Panc1 (cell line): ENCODE results near the gene PTPRK.

Experiments used
- CTCF ChIP-seq: fragments of 450-650 bp; IDR thresholded peaks from 2 replicates; pipeline ENCODE4 v1.5.1; 2017; ENCODE audit warnings: mild to moderate bottlenecking
- POLR2AphosphoS5 ChIP-seq: IDR thresholded peaks from 2 replicates; pipeline ENCODE4 v1.6.1; 2012; ENCODE audit warnings: mild to moderate bottlenecking, low read depth, low read length, moderate library complexity
- REST ChIP-seq, 2 experiments: IDR thresholded peaks; 2 replicates each; pipeline ENCODE4 v1.6.1; 2011 to 2012; ENCODE audit warnings: low read depth in 2 of 2, control low read depth in 1 of 2, low read length in 1 of 2, mild to moderate bottlenecking in 1 of 2, moderate library complexity in 1 of 2; ENCODE audit not compliant: insufficient read depth in 1 of 2
- SIN3A ChIP-seq: IDR thresholded peaks from 2 replicates; pipeline ENCODE4 v1.6.1; 2012; ENCODE audit warnings: low read depth, mild to moderate bottlenecking, low read length, moderate library complexity, borderline replicate concordance; ENCODE audit not compliant: insufficient read depth
- TCF7L2 ChIP-seq: IDR thresholded peaks from 2 replicates; pipeline ENCODE4 v1.6.1; 2011; ENCODE audit warnings: mild to moderate bottlenecking, low read depth, low read length, inconsistent platforms

GRCh38 chr6:128280066-128280465, 240.3 kb downstream of the PTPRK start:
- TF ChIP-seq CTCF (no peak), POLR2AphosphoS5 (no peak), REST (IDR thresholded peaks at IDR 0.05; ENCODE audit: insufficient read depth in 1 of 2, low read depth in 2 of 2, low read length in 1 of 2) (no peak), SIN3A (no peak), TCF7L2 (no peak)
